HepG2 (cell line): ENCODE results near the gene SPAG9. TPM values are rescaled to one million over a fixed set of nuclear protein-coding genes. Genes with fewer than 3 reads are reported as not detected.

Source experiments
- ATAC-seq: fragments of 200-7000 bp; cut with Tn5 transposase; 3 replicates; pipeline ENCODE4 v1.9.1; 2020; ENCODE audit warnings: mild to moderate bottlenecking, moderate library complexity
- BruUV-seq: library from RNA; stranded (reverse); fragments of 400-500 nt; replicated peaks from 2 replicates; lab custom pipeline; 2021; lab: Mats Ljungman, UMichigan
- CTCF ChIA-PET: fragments of 300-600 bp; formaldehyde crosslinking; extraction: SDS; loops from one replicate; lab custom pipeline; 2021; ENCODE audit warnings: low total read pairs, inconsistent platforms, low intra/inter-chr PET ratio; lab: Yijun Ruan, JAX
- POLR2A ChIA-PET: fragments of 350-600 bp; sonication (Branson Sonifier 250); formaldehyde crosslinking; loops from one replicate; lab custom pipeline; 2020; ENCODE audit warnings: antibody characterized with exemption, inconsistent platforms; lab: Yijun Ruan, JAX
- DNase-seq: peaks from one replicate; pipeline ENCODE4 v3.0.0-alpha.2; 2015; ENCODE audit warnings: low spot score
- FAIRE-seq: peaks from 3 replicates; lab custom pipeline; 2011; peaks lifted over from hg19 to GRCh38; lab: Jason Lieb, UNC
- H2AFZ ChIP-seq: one replicate; pipeline ENCODE4 v1.6.1; 2011; ENCODE audit warnings: low read length, inconsistent platforms
- H3K27ac ChIP-seq: fragments of 300-600 bp; 3 replicates; pipeline ENCODE4 v1.8.0; 2011; ENCODE audit warnings: mixed run types, mild to moderate bottlenecking, mixed read lengths, low read length, inconsistent platforms; ENCODE audit not compliant: insufficient read depth; ENCODE audit errors: extremely low read length
- H3K27me3 ChIP-seq, 2 experiments: fragments of 200-600 bp in 1 of 2; 2 replicates in 1 of 2; 3 replicates in 1 of 2; pipeline versions ENCODE4 v1.6.0 to v1.8.0; 2011; ENCODE audit warnings: low read length in 2 of 2, mild to moderate bottlenecking in 2 of 2, moderate library complexity in 2 of 2, inconsistent platforms in 1 of 2; ENCODE audit not compliant: insufficient read depth in 2 of 2, control insufficient read depth in 1 of 2
- H3K36me3 ChIP-seq, 2 experiments: fragments of 200-600 bp in 1 of 2; replicated peaks in 1 of 2; 2 replicates in 1 of 2; 3 replicates in 1 of 2; pipeline versions ENCODE4 v1.5.1 to v1.8.0; 2011; ENCODE audit warnings: low read length in 2 of 2, inconsistent platforms in 1 of 2; ENCODE audit not compliant: insufficient read depth in 2 of 2, control insufficient read depth in 1 of 2
- H3K4me1 ChIP-seq: 2 replicates; pipeline ENCODE4 v1.5.1; 2012; ENCODE audit warnings: low read length, inconsistent platforms; ENCODE audit not compliant: insufficient read depth
- H3K4me2 ChIP-seq: 2 replicates; pipeline ENCODE4 v1.6.0; 2011; ENCODE audit warnings: low read depth, low read length, inconsistent platforms
- H3K4me3 ChIP-seq, 3 experiments: fragments of 200-600 bp in 1 of 3; sonication (generic), shearing (Covaris generic) in 1 of 3; replicated peaks in 1 of 3; 2 replicates each; pipeline ENCODE4 v1.5.1; 2011 to 2016; ENCODE audit warnings: low read length in 3 of 3, inconsistent platforms in 2 of 3, low read depth in 2 of 3, mild to moderate bottlenecking in 2 of 3, control low read depth in 1 of 3, mixed read lengths in 1 of 3; ENCODE audit not compliant: insufficient read depth in 1 of 3
- H3K79me2 ChIP-seq: one replicate; pipeline ENCODE4 v1.6.1; 2011; ENCODE audit warnings: low read length, inconsistent platforms; ENCODE audit not compliant: insufficient read depth
- H3K9ac ChIP-seq: 2 replicates; pipeline ENCODE4 v1.6.0; 2011; ENCODE audit warnings: mild to moderate bottlenecking, low read depth, low read length, inconsistent platforms; ENCODE audit not compliant: insufficient read depth
- H3K9me3 ChIP-seq: 2 replicates; pipeline ENCODE4 v1.5.1; 2012; ENCODE audit warnings: mild to moderate bottlenecking, low read length
- H4K20me1 ChIP-seq: 2 replicates; pipeline ENCODE4 v1.6.0; 2011; ENCODE audit warnings: inconsistent platforms, mild to moderate bottlenecking, low read length, moderate library complexity; ENCODE audit not compliant: insufficient read depth
- CBX1 ChIP-seq: IDR thresholded peaks from one replicate; pipeline ENCODE4 v1.6.1; 2016; ENCODE audit warnings: antibody characterized with exemption, low read depth
- EP300 ChIP-seq, 3 experiments: sonication (generic) in 1 of 3; formaldehyde crosslinking in 1 of 3; IDR thresholded peaks; 2 replicates each; pipeline versions ENCODE4 v1.5.1 to v1.6.1; 2011 to 2020; ENCODE audit warnings: low read depth in 2 of 3, low read length in 2 of 3, borderline replicate concordance in 1 of 3, improper control_type of control experiment in 1 of 3, mild to moderate bottlenecking in 1 of 3, missing genetic modification reagents in 1 of 3, moderate library complexity in 1 of 3
- HNRNPK ChIP-seq: fragments of 200-400 bp; formaldehyde crosslinking; IDR thresholded peaks from 2 replicates; pipeline ENCODE4 v1.6.1; 2018; ENCODE audit warnings: low read length, low read depth, moderate library complexity, mild to moderate bottlenecking; ENCODE audit not compliant: poor library complexity, severe bottlenecking
- KLF6 ChIP-seq: IDR thresholded peaks from 2 replicates; pipeline ENCODE4 v1.8.0; 2016; ENCODE audit warnings: missing biosample characterization, missing genetic modification reagents
- NR1H2 ChIP-seq: sonication (generic); formaldehyde crosslinking; IDR thresholded peaks from 2 replicates; pipeline ENCODE4 v1.8.1; 2022; ENCODE audit warnings: low read depth, missing genetic modification reagents, borderline replicate concordance
- PPARG ChIP-seq: conservative IDR thresholded peaks from 2 replicates; pipeline ENCODE4 v1.6.1; 2016; ENCODE audit warnings: missing biosample characterization, missing genetic modification reagents
- SALL1 ChIP-seq: sonication (generic); formaldehyde crosslinking; IDR thresholded peaks from 2 replicates; pipeline ENCODE4 v1.8.0; 2022; ENCODE audit warnings: mild to moderate bottlenecking, missing genetic modification reagents
- SMARCC2 ChIP-seq: fragments of 450-650 bp; IDR thresholded peaks from 2 replicates; pipeline ENCODE4 v1.6.1; 2017; ENCODE audit warnings: antibody characterized with exemption, mild to moderate bottlenecking
- SNAI1 ChIP-seq: sonication (generic); formaldehyde crosslinking; IDR thresholded peaks from 2 replicates; pipeline ENCODE4 v1.5.0; 2020; ENCODE audit warnings: mild to moderate bottlenecking, missing genetic modification reagents, borderline replicate concordance
- ZNF263 ChIP-seq: sonication (generic); formaldehyde crosslinking; IDR thresholded peaks from 2 replicates; pipeline ENCODE4 v1.4.0; 2020; ENCODE audit warnings: missing genetic modification reagents
- ZNF562 ChIP-seq: sonication (generic); formaldehyde crosslinking; IDR thresholded peaks from 2 replicates; pipeline ENCODE4 v1.8.0; 2022; ENCODE audit warnings: missing genetic modification reagents, borderline replicate concordance
- ZNF691 ChIP-seq: sonication (generic); formaldehyde crosslinking; IDR thresholded peaks from 2 replicates; pipeline ENCODE4 v1.4.0; 2020; ENCODE audit warnings: missing genetic modification reagents, low read depth, mild to moderate bottlenecking, borderline replicate concordance
- ZSCAN25 ChIP-seq: sonication (generic); formaldehyde crosslinking; IDR thresholded peaks from 2 replicates; pipeline ENCODE4 v1.8.0; 2022; ENCODE audit warnings: mild to moderate bottlenecking, missing genetic modification reagents
- WGBS: methylation state at CpG from one replicate; pipeline ENCODE4 v1.1.6; 2017; ENCODE audit warnings: low lambda C conversion rate; 5-methylcytosine and 5-hydroxymethylcytosine counted together
- in situ Hi-C: cut with HindIII; loops from 2 replicates; pipeline ENCODE4 v1.10.0; 2017; ENCODE audit warnings: low pct_unique_long_range_greater_than_20kb; ENCODE audit not compliant: extremely low pct_ligation_motif_present
- intact Hi-C: fragments of 100-400 bp; cut with micrococcal nuclease; formaldehyde crosslinking; loops from one replicate; pipeline ENCODE4 v1.10.0; 2022; ENCODE audit not compliant: unreplicated experiment
- polyA plus RNA-seq, 8 experiments: library from polyadenylated mRNA; depleted of rRNA in 3 of 8; stranded (reverse) in 7 of 8; unstranded in 1 of 8; fragments of >200 nt; fragmentation: Illumina TruSeq in 4 of 8; extraction: Trizol in 4 of 8; gene quantifications; 2 replicates each; pipeline versions ENCODE4 v1.2.1 to v1.2.3, GENCODE V29; 2011 to 2016; ENCODE audit warnings: low read depth in 4 of 8, missing spikeins in 1 of 8, mixed read lengths in 1 of 8; ENCODE audit not compliant: insufficient read depth in 1 of 8
- total RNA-seq, 5 experiments: library from RNA; depleted of rRNA; stranded (reverse); fragments of >200 nt; fragmentation: Illumina TruSeq; extraction: Trizol; gene quantifications; 2 replicates each; pipeline ENCODE4 v1.2.3, GENCODE V29; 2016; ENCODE audit warnings: low read depth in 1 of 5
- TF ChIP-seq, protein P1 (sequence below): sonication (generic); formaldehyde crosslinking; IDR thresholded peaks from 2 replicates; pipeline ENCODE4 v1.4.0; 2020; ENCODE audit warnings: missing genetic modification reagents; ENCODE audit errors: not compliant biosample characterization

Gene SPAG9
- total and polyA plus RNA-seq, 2 of the 13 experiments (the other 11 are each of a cell fraction or from before 2014, with no cell fraction given): 43.2 to 78.6 TPM

DNA sequence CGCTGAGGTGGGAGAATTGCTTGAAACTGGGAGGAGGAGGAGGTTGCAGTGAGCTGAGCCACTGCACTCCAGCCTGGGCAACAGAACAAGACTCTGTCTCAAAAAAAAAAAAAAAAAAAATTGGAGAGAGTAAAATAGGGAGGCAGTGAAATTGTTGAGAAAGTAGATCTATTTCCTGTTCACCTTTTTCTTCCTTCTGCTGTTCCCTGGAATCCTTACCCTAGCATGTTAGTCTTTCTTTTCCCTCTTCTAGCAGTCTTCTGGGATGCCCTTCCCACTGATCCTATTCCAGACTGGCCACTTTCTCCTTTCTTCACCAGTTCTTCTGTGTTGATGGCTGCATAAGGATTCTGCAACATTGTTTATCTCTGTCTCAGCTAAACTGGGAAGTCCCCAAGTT lies 48.7 kb upstream of the SPAG9 start:
- ATAC-seq (no peak), FAIRE-seq (no peak), DNase-seq (no peak)
- WGBS: 94% methylated on average over 1 of the region's 1 CpG
- Histone ChIP-seq H3K27me3 (no peaks in the 10 kb centered on the region), H3K4me1 (peaks cover 32% of the 10 kb centered on the region), H3K4me3 (no peak overlapping the region), H3K79me2 (peaks cover 17% of the 10 kb centered on the region), H3K4me2 (no peak overlapping the region), H3K9me3 (no peaks in the 10 kb centered on the region), H3K9ac (no peak overlapping the region), H3K36me3 (peaks cover 17 to 47% of the 10 kb centered on the region in 2 experiments), H3K27ac (no peak overlapping the region), H4K20me1 (no peaks in the 10 kb centered on the region)
- in situ Hi-C loops: no loop called here
- intact Hi-C loops: loop anchor here (5.0 kb wide), 1 partner anchor 167 kb away; no protein-coding TSS in a partner anchor
- ChIA-PET POLR2A (no interaction called here), CTCF (no interaction called here)
- no TSS peak for BruUV-seq
- TF ChIP-seq SALL1 (CRISPR knock-in tag) (no peak), SMARCC2 (no peak), CBX1 (no peak), SNAI1 (CRISPR knock-in tag) (no peak), ZSCAN25 (CRISPR knock-in tag) (no peak), NR1H2 (no peak), EP300 (IDR thresholded peaks at IDR 0.05; ENCODE audit: low read depth in 2 of 2, low read length in 2 of 2) (no peak), EP300 (CRISPR knock-in tag; IDR thresholded peaks at IDR 0.05; ENCODE audit: borderline replicate concordance) (no peak), ZNF562 (CRISPR knock-in tag) (no peak), ZNF691 (no peak), PPARG (CRISPR knock-in tag) (no peak), KLF6 (CRISPR knock-in tag) (no peak), ZNF263 (CRISPR knock-in tag) (no peak), HNRNPK (no peak)
- TF ChIP-seq, protein P1, sequence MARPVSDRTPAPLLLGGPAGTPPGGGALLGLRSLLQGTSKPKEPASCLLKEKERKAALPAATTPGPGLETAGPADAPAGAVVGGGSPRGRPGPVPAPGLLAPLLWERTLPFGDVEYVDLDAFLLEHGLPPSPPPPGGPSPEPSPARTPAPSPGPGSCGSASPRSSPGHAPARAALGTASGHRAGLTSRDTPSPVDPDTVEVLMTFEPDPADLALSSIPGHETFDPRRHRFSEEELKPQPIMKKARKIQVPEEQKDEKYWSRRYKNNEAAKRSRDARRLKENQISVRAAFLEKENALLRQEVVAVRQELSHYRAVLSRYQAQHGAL (CRISPR knock-in tag): no peak
- TF ChIP-seq, all 625 proteins: peak for 0
- H2AFZ ChIP-seq: no peak overlapping the region
